HEK293T (cell line): Measurements from ENCODE around the gene AK1.

Source experiments
- ARNT ChIP-seq: fragments of 450-650 bp; IDR thresholded peaks from 2 replicates; pipeline ENCODE4 v1.6.1; 2017; ENCODE audit warnings: mild to moderate bottlenecking
- BHLHE40 ChIP-seq: fragments of 450-650 bp; IDR thresholded peaks from 2 replicates; pipeline ENCODE4 v1.6.1; 2016; ENCODE audit warnings: mild to moderate bottlenecking, moderate library complexity, borderline replicate concordance
- ELF4 ChIP-seq: fragments of 450-650 bp; IDR thresholded peaks from 2 replicates; pipeline ENCODE4 v1.6.1; 2017; ENCODE audit warnings: antibody characterized with exemption
- FOXK2 ChIP-seq: fragments of 450-650 bp; IDR thresholded peaks from 2 replicates; pipeline ENCODE4 v1.6.1; 2016; ENCODE audit warnings: mild to moderate bottlenecking
- NFRKB ChIP-seq: fragments of 450-650 bp; IDR thresholded peaks from 2 replicates; pipeline ENCODE4 v1.6.1; 2016; ENCODE audit warnings: mild to moderate bottlenecking, moderate library complexity
- SP1 ChIP-seq: fragments of 450-650 bp; IDR thresholded peaks from 2 replicates; pipeline ENCODE4 v1.6.1; 2017
- TARDBP ChIP-seq: fragments of 450-650 bp; IDR thresholded peaks from 2 replicates; pipeline ENCODE4 v1.6.1; 2016
- TF ChIP-seq, protein P1 (sequence below): fragments of 450-650 bp; IDR thresholded peaks from 2 replicates; pipeline ENCODE4 v1.6.1; 2016

DNA sequence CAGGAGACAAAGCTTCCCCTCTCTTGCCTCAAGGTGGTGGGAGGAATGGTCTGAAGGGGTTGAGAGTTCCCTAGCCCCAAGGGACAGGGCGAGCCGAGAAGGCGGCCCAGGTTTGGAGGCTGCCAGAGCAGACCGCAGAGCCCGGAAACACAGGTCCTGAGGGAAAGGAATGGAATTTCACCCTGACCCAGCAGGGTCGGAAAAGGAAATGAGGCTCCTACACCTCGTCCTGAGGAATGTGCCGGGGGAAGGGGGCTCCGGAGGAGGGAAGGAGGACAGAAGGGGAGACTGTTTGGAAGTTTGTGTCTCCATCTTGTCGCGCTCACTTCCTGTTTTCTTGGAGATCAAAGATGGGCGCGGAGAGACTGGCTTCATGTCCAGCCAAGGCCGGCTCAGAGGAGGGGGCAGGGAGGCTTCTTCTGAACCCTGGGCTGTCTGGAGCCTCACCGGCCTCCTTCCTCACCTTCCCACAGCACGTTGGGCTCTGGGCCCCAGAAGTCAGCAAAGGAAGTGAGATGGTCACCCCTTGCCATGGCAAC, 32.6 kb downstream of the AK1 start:
- no peak for TF ChIP-seq ARNT
- TF ChIP-seq BHLHE40, result no peak
- no peak for TF ChIP-seq SP1
- TF ChIP-seq FOXK2, result no peak
- TF ChIP-seq ELF4, result no peak
- no peak for TF ChIP-seq NFRKB
- no peak for TF ChIP-seq TARDBP
- TF ChIP-seq, protein P1, sequence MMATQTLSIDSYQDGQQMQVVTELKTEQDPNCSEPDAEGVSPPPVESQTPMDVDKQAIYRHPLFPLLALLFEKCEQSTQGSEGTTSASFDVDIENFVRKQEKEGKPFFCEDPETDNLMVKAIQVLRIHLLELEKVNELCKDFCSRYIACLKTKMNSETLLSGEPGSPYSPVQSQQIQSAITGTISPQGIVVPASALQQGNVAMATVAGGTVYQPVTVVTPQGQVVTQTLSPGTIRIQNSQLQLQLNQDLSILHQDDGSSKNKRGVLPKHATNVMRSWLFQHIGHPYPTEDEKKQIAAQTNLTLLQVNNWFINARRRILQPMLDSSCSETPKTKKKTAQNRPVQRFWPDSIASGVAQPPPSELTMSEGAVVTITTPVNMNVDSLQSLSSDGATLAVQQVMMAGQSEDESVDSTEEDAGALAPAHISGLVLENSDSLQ, result no peak
